HG03097 (cell line): ENCODE data around the gene STK39.
"Not testable (repeated sequence)": the region's sequence is repeated elsewhere in the genome, so short reads cannot be mapped to it uniquely, and the experiment has no call there.

Experiments
- ATAC-seq: cut with Tn5 transposase; IDR thresholded peaks from one replicate; pipeline ENCODE4 v1.9.1; 2021; ENCODE audit not compliant: unreplicated experiment, low FRiP score

STK39 gene

DNA sequence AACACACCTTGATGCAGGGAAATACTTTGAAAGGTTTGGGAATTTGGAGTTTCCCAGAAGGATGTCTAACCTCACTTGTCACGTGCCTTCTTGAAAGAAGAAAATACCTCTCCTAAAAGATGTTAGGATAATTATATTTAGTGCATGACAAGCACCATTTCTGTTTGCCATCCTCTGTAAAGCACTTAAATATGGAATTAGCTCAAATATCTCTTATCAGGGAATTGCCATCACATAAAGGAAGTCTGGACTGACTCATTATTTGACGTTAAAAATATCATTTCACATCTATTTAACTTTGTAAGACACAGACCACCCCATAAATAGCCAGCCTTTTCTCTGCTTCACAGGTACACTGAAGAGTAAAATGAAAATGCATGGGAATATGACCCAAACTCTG lies 140.1 kb downstream of the STK39 start:
- ATAC-seq: no peak

DNA sequence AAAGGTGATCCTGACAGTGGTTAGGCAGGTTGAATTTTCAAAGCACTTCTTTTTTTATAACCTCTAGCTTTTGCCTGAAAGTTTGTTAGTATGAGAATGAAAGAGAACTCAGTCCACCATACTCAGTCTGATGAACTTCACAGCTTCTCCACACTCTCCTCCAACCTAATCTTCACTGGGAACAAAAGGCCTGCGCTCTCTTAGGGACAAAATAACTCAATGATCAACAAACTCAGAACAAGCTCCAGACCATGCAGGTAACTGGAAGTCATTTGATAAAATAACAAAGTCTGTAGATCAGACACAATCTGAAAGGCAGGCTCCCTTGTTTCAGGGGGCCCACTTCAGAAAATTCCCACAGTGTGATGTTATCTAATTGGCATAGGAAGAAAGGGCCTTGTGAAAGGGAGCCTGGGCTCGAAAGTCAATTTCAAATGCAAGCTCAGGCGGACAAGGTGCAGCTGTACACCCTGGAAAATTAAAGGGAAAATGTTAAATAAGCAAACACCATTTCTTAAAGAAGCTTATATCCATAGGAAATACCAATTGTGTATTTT lies 142.2 kb downstream of the STK39 start:
- no peak for ATAC-seq

GRCh38 chr2:168097431-168097830 lies 150.0 kb downstream of the STK39 start:
- ATAC-seq: no peak

- ATAC-seq: no peak
These were observed 151.2 kb downstream of the STK39 start for GRCh38 chr2:168096158-168096557.

DNA sequence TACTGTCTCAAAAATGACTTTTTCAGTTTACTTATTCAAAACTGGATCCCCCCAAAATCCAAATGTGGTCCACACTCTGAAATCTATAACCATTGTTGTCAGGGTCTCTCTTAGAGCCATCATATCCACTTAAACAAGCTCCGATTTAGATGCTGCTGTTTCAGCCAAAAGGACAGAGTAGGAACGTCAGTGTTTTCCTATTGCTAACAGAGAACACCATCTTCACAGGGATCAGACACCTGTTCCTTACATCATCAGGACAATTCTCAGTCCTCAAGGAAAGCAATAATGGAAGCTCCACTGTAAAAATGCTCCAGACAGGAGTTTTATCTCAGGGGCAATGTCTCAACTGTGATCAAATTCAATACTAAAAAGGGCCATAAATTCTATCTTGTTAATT lies 155.4 kb downstream of the STK39 start:
- no peak for ATAC-seq

- ATAC-seq: peak; percentile 70
These were observed 156.8 kb downstream of the STK39 start for GRCh38 chr2:168090366-168091135.

DNA sequence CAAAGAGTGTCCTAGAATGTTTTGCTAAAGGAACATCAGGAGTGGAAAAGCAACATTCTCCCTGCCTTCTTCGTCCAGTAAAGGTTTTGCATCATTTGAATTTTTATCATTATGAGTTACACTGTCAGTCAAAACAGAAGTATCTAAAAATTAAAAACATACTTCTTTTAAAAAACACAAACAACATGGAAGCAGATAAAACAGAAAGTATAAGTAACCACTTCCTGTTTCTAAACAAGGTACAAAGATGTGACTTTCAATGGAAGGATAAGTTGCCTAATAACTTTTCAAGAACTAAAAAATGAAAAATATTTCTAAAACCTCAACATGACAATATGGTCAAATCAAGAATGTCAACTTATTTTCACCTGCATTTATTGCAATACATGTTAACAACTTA lies 158.2 kb downstream of the STK39 start:
- no peak for ATAC-seq

- ATAC-seq: no peak
These were observed 160.0 kb downstream of the STK39 start for GRCh38 chr2:168087401-168087800.

DNA sequence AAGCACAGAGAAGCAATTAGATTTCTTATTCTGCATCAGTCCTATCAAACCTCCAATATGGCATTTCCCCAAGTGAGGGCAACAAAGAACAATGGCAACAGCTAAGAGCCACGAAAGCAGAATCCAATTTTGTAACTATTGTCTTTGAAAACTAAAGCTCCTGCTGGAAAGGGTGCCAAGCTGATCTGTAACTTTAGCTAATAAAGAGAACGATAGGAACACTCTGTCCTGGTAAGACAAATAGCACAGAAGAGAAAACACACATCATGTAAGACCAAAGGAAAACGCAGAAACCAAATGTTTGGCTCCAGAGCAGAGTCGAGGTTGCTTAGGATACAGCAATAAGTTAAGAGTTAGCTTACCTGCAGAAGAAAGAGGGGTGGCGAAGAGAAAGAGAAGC lies 160.5 kb downstream of the STK39 start:
- no peak for ATAC-seq

DNA sequence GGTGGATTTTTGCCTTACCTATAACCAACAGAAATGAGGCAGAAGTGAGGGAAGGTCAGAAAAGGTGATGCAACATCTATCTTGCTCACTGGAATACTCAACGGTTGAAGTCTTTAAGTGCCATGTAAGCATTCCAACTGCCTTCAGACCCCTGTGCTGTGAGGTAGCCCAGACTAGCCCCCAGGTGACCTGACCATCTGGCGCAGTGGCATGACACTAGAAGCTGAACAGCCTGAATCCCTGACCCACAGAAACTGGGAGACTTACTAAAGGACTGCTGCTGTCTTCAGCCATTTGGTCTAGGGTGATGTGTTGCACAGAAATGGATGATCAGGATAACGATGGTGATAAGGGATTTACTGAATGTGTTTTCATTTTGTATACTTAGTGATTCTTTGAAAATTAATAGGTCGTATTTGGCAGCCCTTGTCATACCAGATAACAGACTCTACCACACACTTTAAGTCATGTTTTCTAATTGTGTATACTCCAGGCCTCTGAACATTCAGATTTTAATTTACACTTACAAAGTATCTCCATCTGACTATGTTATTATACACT lies 161.5 kb downstream of the STK39 start:
- ATAC-seq: no peak

DNA sequence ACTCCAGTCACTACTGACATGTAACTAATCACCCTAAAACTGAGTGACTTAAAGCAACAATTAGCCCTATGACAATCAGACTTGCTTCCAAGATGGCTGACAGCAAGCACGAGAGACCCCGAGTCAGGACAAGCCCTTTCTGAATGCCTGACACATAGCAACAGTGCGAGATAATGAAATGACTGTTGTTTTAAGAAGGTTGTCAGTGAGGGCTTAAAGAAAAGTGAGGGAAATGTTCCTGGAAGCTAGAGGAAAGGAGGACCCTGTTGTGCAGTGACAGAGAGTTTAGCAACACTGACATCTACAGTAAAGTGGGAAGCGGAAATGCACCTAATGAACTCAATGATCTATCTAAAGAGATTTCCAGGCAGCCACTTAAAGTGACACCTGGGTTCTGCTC lies 163.1 kb downstream of the STK39 start:
- no peak for ATAC-seq

- ATAC-seq: not testable (repeated sequence)
These were observed 165.9 kb downstream of the STK39 start for GRCh38 chr2:168081452-168081851.

GRCh38 chr2:168079236-168079635 lies 168.2 kb downstream of the STK39 start:
- no peak for ATAC-seq

GRCh38 chr2:168076731-168077130 lies 170.7 kb downstream of the STK39 start:
- ATAC-seq: no peak

GRCh38 chr2:168075446-168075845 lies 171.9 kb downstream of the STK39 start:
- ATAC-seq: no peak

DNA sequence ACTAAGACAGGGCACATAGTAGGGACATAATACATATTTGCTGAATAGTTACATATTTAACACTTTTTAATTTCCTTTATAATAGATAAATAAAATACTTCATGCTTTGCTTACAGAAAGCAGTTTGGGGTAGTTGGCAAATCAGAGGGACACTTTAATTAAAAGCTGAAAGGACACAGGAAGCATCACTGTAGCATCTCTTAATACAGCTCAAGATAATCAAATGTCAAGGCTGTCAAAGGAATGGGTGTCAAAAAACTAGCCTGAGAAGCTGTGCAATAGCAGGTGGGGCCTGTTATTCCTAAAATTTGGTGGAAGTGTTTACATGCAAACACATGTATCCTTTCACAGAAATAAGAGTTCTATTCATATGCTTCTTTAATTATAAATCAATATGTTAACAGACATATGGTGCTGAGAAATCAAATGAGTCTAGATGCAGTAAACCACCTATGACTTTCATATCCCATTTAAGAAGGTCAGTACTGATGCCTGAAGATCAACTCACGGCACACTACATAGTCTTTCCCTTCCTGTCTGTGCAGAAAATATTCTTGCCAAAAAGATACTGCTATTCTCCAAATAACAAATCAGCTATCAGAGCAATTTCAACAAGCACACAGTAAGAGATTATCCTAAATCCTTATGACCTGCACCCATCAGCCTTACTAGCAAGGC lies 174.6 kb downstream of the STK39 start:
- no peak for ATAC-seq

DNA sequence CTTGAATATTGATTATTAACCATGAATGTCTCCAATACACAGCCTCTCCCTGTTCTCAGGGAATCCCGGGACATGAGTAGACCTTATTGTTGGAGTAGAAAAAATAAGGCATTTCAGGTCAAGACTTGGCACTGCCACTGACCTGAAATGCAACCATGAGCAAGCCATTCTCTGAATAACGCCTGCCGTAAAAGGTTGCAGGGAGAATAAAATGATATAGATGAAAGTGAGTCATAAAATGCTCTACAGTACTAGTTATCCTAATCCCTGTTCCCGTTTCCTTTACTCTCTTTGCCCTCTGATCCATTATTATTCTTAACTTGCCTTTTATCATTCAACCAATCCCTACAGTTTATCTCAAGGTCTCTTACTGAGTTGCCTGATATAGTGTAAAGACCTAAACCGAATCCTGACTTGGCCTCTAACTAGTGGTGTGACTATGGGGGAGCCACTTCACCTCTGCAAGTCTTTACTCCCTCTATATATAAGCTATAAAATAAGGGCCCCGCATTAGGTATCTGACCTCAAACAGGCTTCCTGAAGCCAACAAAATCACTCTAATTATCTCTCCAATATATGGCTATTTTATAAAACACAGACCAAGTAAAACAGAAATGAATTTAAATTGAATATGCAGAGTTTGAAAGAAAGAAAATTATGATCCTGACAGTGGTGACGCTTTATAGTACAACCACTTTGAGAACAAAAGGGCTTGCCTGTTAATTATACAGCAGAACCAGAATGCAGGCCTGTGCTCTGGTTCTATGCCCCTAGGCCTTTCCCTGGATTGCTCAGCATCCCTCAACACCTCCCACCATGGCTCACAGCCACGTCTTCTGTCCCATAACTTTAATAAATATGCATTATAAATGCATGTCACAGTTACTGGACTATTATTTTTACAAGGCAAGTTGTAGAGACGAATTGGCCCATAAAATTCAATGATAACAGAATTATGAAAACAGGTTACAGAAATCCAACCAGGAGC lies 183.1 kb downstream of the STK39 start:
- no peak for ATAC-seq

DNA sequence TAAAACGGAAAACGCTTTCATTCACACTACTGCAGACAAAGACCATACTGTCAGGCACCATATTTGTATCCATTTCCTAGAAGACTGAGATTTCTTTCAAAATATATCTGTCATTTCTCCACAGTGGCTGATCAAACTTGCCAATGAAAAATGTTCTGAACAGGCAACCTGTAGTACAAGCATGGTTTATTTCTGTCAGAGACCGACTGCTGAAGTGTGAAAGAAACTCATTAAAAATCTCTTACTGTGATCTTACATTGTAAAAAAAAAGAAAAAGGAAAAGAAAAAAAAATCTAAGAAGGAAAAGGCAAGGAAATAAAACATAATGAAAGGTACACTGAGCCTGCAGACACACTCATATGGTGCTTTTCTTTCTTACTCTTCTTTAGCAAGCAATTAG lies 184.5 kb downstream of the STK39 start:
- ATAC-seq: no peak

- ATAC-seq: no peak
These were observed 185.3 kb downstream of the STK39 start for GRCh38 chr2:168062054-168062453.

- ATAC-seq: no peak
These were observed 186.2 kb downstream of the STK39 start for GRCh38 chr2:168060986-168061750.
